Measurements from ENCODE around the gene GCA. TPM values are rescaled to one million over a fixed set of nuclear protein-coding genes. Genes with fewer than 3 reads are reported as not detected.

The GCA gene
- total and polyA plus RNA-seq, 2 of the 4 experiments (the other 2 are of a cell fraction), result 2.2 to 3.6 TPM

DNA sequence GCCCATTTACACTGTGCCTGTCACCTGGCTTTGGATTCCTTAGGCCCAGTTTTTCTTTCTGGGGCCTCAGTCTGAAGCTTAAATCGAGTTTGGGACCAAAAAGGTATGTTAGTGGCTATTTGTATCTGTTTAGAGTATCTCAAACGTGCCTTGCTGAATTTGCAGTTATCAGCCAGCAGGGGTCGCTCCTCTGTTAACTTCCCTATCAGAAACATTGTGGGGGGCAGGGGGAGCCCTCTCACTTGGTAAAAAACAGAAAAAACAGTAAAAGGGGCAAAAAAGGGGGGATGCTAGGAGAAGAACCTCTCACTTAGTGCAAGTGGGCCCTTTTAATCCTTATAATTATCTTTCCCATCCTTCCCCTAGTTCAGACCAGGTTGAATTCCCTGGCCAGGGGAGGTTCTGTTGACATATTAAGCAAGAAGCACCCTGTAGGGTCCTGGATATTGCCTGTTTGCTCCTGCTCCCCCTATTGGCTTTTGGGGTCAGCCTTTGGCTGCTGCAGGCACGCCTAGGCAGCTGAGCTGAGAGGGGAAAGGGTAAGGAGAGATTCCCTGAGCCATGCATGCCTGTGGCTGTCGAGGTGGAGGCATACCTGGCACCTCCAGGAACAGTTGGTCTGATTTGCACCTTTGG is 16.7 kb upstream of the GCA start:
- Histone ChIP-seq H3K4ac (ENCODE audit: low read depth, low read length) (no peak overlapping the region), H3K23ac (ENCODE audit: low read depth, low read length) (no peak overlapping the region), H3K9me3 (ENCODE audit: control insufficient read depth, insufficient read depth, low read length) (no peaks in the 10 kb centered on the region), H3K4me1 (ENCODE audit: control insufficient read depth, insufficient read depth, low read length) (no peaks in the 10 kb centered on the region), H3K27me3 (ENCODE audit: control insufficient read depth, insufficient read depth, low read length) (peaks cover 2% of the 10 kb centered on the region; the same call in 1 of the 2 replicates), H3K9ac (ENCODE audit: low read depth, low read length) (no peak overlapping the region), H3K14ac (replicated peaks; ENCODE audit: low read depth, low read length) (no peak overlapping the region), H3K36me3 (ENCODE audit: control insufficient read depth, insufficient read depth, low read length) (no peaks in the 10 kb centered on the region), H4K91ac (ENCODE audit: insufficient read depth, low read depth, low read length) (no peak overlapping the region), H3K27ac (ENCODE audit: insufficient read depth, low read length) (no peak overlapping the region), H3K56ac (ENCODE audit: extremely low read depth, insufficient read depth, low read length) (no peak overlapping the region), H3K4me3 (ENCODE audit: insufficient read depth, low read depth, low read length) (no peak overlapping the region), H2BK15ac (ENCODE audit: low read depth, low read length) (no peak overlapping the region), H3K79me1 (ENCODE audit: low read depth in 1 of 2, low read length in 2 of 2) (no peaks in the 10 kb centered on the region), H3K9me1 (ENCODE audit: insufficient read depth, low read length) (no peaks in the 10 kb centered on the region), H2BK120ac (ENCODE audit: low read depth, low read length) (no peak overlapping the region), H2AFZ (replicated peaks; ENCODE audit: low read length, poor library complexity) (no peak overlapping the region), H4K5ac (ENCODE audit: low read depth, low read length) (no peak overlapping the region), H3K18ac (ENCODE audit: low read depth, low read length) (no peak overlapping the region), H2BK5ac (ENCODE audit: low read depth, low read length, poor library complexity, severe bottlenecking) (no peak overlapping the region), H2BK20ac (ENCODE audit: low read depth, low read length) (no peak overlapping the region), H2AK5ac (ENCODE audit: low read depth, low read length) (no peak overlapping the region), H3K4me2 (ENCODE audit: low read depth, low read length) (no peak overlapping the region), H4K20me1 (ENCODE audit: insufficient read depth, low read length) (no peaks in the 10 kb centered on the region), H4K8ac (ENCODE audit: low read depth in 2 of 2, low read length in 2 of 2) (no peak overlapping the region), H2AK9ac (replicated peaks; ENCODE audit: low read depth, low read length, poor library complexity) (no peak overlapping the region)
- DNase-seq (no peak), ATAC-seq (ENCODE audit: low read depth) (peak; percentile 53; the same call in 1 of the 2 replicates)
- ChIA-PET POLR2A (ENCODE audit: unreplicated experiment) (no interaction called here), CTCF (interaction anchor here (0.6 kb wide), 1 partner anchor 47 kb away, joined by 3 read pairs; no protein-coding TSS in a partner anchor)
- intact Hi-C loops (cut with micrococcal nuclease) (no loop called here), in situ Hi-C loops (cut with MboI; ENCODE audit: low sequenced_read_pairs) (no loop called here), dilution Hi-C loops (cut with HindIII; ENCODE audit: low sequenced_read_pairs, unreplicated experiment) (no loop called here)
- no peak for TF ChIP-seq FOS (IDR thresholded peaks at IDR 0.05; ENCODE audit: low read depth, low read length)
- TF ChIP-seq POLR2A (IDR thresholded peaks at IDR 0.05; ENCODE audit: low read depth, low read length), result no peak
- peak; percentile 49 for TF ChIP-seq CTCF (conservative IDR thresholded peaks at IDR 0.05; ENCODE audit: low read depth, low read length)
- WGBS, 2 experiments (ENCODE audit: extremely low coverage in 2 of 2, insufficient read length in 1 of 2), result no CpG with 5 or more reads among the region's 5 CpGs
- BruUV-seq (replicated peaks), result no TSS peak

Data from IMR-90 (cell line).